HG02943 (cell line): ENCODE data around the gene REG1A.

Experiments
- ATAC-seq: cut with Tn5 transposase; IDR thresholded peaks from one replicate; pipeline ENCODE4 v1.9.1; 2021; ENCODE audit warnings: mild to moderate bottlenecking, low read depth, moderate library complexity; ENCODE audit not compliant: unreplicated experiment

REG1A gene

DNA sequence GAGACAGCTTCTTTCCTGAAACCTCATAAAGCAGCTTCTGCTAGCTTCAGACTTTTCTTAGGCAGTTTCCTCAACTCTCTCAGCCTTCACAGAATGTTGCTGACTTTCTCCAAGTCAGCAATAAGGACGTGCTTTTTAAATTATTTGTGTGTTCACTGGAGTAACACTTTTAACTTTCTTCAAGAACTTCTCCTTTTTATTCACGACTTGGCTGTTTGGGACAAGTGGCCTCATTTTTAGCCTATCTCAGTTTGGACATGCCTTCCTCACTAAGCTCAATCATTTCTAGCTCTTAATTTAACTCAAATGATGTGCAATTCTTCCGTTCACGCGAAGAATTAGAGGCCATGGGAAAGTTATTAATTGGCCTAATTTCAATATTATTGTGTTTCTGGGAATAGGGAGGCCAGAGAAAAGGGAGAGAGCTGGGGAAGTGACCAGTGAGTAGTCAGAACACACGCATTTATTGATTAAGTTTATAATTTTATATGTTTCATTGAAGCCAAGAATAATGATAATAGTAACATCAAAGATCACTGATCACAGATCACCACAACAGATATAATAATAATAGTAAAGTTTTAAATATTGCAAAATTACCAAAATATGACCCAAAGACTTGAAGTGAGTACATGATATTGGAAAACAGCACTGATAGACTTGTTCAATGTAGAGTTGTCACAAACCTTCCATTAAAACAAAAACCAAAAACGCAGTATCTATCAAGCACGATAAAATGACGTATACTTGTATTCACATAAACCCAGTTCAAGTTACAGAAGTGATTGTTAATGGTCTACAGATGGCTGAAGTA, 4.8 kb downstream of the REG1A start:
- no peak for ATAC-seq

- ATAC-seq: no peak
Observed at GRCh38 chr2:79125721-79125985, 5.4 kb downstream of the REG1A start.

DNA sequence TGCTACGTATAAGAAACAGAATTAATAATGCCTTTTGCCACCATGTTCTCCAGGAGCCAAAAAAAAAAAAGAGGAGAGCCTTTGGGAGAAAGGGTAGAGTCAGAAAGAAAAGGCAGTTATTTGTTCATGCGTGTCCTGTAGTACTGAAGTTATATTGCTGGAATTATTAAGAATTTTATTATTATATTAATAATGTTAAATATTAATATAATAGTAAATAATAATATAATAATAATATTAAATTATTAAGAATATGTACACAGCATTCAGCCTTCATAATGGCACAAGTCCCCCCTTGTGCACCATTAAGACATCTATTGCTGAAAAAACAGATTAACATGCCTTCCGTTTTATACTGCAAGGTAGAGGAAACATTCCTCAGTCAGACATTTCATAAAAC, 8.1 kb downstream of the REG1A start:
- ATAC-seq: no peak

DNA sequence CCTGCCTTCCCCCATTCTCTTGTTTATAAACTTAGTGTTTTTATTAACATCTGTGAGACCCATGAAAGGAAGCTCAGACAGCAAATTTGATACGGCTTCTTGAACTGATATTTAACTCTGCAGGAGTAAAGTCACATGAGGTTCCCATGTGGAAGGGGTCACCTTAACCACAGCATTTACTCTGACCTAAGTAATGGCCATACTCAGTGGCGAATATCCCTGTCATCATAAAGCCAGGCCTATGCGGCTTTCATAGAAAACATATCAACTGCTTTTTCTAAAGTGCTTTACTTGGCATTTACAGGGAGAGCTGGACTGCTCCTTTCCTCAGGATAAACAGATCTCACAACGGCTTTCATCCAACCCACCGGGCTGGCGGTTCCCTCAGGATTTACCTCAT, 9.0 kb downstream of the REG1A start:
- ATAC-seq: no peak

- ATAC-seq: no peak
Observed at GRCh38 chr2:79129804-79130203, 9.5 kb downstream of the REG1A start.

DNA sequence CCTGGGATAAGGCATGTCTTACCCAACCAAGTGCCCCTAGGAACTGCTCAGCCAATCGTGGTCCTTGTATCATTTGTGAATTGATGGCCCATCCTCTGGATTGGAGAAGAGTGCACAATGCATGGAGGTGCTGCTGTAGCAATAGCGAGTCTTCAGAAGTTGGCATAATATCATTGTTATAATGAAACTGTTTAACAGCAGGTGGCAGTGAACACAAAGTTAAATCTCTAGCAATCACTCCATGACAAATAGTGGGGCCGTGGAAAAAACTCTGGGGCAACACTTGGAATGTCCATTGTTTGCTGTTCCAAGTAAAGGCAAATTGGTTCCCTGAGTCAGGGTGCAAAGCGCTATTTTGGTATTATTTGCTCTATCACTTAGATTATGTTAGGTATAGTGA, 11.4 kb downstream of the REG1A start:
- no peak for ATAC-seq

- no peak for ATAC-seq
Observed at GRCh38 chr2:79138385-79138784, 18.1 kb downstream of the REG1A start.

GRCh38 chr2:79139423-79139822, 19.1 kb downstream of the REG1A start:
- no peak for ATAC-seq

DNA sequence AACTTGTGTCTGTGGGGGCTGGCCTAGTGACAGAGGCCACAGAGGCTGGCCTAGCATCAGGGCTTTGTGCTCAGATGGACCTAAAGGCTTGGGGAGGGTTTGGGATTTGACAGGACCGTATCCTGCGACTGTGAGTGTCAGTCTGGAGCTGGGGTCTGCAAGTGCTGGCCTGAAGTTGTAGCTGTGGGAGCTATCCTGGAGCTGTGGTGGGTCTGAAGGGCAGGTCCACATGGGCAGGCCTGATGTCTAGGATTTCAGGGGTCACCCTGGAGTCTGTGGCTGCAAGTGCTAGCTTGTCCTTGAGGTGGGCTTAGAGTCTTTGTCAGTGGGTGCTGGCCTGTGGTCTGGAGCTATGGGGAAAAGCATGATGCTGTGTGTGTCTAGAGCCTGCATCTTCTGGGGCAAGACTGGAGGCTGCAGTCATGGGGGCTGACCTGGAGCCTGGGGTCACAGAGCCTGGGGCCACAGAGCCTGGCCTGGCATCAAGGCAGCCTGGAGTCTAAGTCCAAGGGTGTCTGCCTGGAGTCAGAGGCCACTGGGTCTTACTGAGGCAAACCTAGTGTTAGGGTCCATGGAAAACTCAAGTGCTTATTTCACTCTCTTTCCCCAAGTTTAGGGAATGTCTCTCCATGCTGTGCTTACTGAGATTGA, 35.7 kb downstream of the REG1A start:
- no peak for ATAC-seq

DNA sequence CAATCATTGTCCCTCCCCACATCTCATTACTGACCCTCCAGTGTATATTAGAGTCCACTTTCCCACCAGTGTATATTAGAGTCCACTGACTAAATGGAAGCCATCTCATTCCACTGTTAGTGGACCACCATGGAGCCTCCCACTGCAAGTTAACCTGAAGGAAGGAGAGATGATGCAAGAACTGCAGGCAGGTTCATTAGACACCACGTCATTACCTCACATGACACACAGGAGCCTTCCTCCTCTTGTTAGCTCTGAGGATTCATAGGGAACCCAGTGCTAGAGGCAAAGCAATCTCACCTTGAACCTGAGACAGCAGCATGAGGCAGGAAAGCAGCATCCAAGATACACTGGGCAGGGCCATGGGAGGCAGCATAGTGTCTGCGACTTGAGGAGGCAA, 38.7 kb downstream of the REG1A start:
- ATAC-seq: no peak

- ATAC-seq: no peak
Observed at GRCh38 chr2:79159653-79160052, 39.4 kb downstream of the REG1A start, which contains the start of gene REG3A. Gene REG3A, minus strand, starts transcription at chr2:79159753. Its CDS starts 348 bp downstream, at chr2:79159405.

GRCh38 chr2:79162132-79162531, 41.8 kb downstream of the REG1A start:
- ATAC-seq: no peak

DNA sequence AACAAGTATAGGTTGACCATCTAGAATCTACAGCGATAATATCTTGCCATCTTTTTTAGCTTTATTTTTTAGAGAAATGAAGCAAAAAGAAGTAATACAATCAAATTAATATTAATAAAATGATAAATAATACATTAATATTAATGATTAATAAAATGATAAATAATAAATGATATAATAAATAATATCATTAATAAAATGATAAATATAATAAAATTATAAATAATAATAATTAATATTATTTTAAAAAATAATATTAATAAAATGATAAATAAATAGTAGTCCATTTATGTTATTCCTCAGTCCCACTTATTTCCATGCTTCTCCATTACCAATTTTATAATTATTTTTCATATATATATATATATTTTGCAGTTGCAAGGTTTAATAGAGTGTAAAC, 42.5 kb downstream of the REG1A start:
- ATAC-seq: no peak

- no peak for ATAC-seq
Observed at GRCh38 chr2:79171348-79171958, 51.2 kb downstream of the REG1A start.
